HG02840 (cell line): ENCODE measurements around the gene TRAF3.
"Not testable (repeated sequence)": the region's sequence is repeated elsewhere in the genome, so short reads cannot be mapped to it uniquely, and the experiment has no call there.

Experiments
- ATAC-seq: cut with Tn5 transposase; IDR thresholded peaks from one replicate; pipeline ENCODE4 v1.9.1; 2021; ENCODE audit warnings: mild to moderate bottlenecking, moderate library complexity, moderate number of reproducible peaks; ENCODE audit not compliant: unreplicated experiment, low FRiP score

TRAF3 gene

DNA sequence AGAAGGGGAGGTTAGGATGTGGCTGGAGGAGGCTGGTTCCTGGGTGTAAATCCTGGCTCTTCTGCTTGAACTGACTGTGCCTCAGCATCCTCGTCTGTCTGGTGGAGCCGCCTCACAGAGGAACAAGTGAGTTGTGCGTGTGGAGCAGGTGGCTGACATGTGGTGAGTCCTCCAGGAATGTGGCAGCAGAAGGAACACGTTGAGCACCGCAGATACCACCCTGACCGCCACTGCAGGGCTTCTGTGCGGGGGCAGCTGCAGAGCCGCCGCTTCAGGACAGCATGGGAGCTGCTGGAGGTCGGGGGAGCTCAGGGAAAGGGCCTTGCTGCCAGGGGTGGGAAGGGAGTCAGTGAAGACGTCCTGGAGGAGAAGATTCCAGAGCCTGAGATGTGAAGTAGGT, 48.9 kb downstream of the TRAF3 start:
- no peak for ATAC-seq

DNA sequence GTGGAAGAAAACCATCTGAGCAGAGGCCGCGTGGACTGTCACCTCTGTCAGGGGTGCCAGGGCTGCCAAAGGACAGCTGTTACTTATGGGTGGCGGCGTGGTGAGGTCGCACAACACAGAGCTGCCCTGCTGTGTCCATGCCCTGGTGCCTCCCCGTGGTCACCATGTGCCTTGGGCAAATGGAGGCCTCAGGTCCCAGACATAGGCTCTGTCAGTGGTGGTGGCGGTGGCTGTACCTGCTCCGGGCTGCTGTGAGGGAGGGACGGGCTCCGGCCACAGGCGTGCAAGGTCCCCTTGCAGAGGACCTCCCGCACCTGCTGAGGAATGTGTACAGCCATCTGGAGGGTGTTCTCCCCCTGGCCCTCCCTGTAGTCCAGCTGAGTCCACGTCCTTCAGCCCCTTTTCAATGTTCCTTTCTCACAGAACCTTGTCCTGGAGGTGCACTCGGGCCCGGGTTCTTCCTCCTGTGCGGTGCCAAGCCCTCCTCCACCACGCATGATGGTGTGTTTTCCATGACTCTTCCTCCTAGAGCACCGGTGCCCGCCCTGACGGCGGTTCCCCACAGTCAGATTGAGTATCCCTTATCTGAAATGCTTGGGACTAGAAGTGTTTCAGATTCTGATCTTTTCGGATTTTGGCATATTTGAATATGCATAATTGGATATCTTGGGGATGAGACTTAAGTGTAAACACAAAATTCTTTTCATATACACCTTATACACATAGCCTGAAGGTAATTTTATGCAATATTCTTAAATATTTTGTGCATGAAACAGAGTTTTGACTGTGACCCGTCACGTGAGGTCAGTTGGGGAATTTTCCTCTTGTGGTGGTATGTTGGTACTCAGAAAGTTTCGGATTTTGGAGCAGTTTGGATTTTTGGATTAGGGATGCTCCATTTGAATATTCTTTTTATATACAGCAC, 49.8 kb downstream of the TRAF3 start:
- no peak for ATAC-seq

- no peak for ATAC-seq
Observed at GRCh38 chr14:102827716-102828115, 50.5 kb downstream of the TRAF3 start.

- ATAC-seq = no peak
Observed at GRCh38 chr14:102828151-102828550, 50.9 kb downstream of the TRAF3 start.

DNA sequence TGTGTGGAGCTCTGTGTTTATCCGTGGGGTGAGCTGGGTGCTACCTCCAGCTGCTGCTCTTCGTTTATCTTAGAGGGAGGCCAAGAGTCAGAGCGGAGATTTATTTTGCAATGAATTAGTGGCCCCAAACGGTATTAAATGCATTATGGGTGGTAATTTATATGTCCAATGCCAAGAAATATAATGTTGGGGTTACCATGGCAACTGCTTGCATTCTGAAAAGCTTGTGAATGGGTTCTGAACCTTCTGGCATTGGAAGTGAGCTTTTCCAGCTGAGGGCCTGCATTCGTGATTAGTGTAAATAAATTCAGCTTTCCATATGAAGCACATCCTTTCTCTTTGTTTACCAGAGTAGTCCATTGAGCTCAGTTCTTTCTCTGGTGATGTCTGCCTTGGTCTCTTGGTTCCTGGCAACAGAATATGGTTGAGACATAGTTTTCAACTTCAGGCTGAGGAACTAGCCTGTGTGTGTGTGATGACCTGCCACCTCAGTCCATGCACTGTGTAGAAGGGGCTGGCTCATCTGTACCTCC, 51.8 kb downstream of the TRAF3 start:
- no peak for ATAC-seq

DNA sequence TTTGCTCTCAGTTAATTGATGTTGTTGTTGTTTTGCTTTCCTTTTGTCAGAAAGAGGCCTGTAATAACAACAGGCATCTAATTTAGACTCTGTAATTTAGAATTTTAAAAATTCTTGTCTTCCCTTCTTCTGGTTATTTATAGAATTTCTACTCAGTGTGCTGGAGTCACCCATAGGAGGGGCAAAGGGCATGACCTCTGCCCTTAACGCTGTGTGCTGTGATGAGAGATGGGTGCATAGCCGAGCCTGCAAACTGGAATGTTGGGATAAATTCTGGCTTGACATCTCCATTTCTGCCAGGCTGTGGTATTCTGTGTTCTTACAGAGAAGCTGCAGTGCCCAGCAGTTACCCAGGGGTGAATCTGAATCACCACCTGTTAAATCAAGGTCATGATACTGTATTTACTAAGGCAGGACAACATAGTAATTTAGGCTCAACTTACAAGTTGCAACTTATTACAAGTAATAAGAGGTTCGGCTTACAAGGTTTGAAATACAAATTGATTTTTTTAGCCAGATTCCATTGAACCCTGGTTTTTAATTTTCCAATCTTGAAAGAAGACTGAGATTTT, 53.3 kb downstream of the TRAF3 start:
- ATAC-seq = no peak

DNA sequence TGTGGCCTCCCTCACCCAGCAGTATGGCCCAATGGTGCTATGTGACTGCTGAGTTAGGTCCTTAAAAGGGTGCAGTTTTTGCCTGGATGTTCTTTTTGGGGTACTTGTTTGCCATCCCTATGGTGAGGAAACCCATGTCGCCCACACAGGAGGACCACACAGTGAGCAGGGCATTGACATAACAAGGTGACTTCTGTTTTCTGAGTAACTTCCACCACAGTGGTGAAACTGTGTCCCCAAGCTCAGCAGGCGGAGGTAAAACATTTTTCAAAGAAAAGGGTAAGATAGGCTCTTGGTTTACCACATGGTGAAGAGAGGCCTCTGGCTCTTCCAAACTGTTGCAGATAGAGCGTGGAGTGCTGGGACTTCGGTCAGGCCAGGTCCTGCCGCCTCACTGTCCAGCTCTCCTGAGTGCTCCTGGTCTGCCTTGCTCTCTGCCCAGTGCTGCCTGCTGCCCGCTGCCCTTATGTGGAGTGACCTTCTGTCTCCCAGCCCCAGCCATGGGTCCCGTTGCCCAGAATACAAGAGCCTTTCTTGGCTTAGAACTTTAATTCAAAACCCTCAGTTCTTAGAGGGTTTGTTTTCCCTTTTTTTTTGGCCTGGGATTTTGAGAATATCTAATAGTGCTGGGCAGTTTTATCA, 54.0 kb downstream of the TRAF3 start:
- ATAC-seq = no peak

- no peak for ATAC-seq
Observed at GRCh38 chr14:102833341-102833740, 56.1 kb downstream of the TRAF3 start.

- no peak for ATAC-seq
Observed at GRCh38 chr14:102833991-102834390, 56.7 kb downstream of the TRAF3 start.

- no peak for ATAC-seq
Observed at GRCh38 chr14:102835959-102836358, 58.7 kb downstream of the TRAF3 start.

DNA sequence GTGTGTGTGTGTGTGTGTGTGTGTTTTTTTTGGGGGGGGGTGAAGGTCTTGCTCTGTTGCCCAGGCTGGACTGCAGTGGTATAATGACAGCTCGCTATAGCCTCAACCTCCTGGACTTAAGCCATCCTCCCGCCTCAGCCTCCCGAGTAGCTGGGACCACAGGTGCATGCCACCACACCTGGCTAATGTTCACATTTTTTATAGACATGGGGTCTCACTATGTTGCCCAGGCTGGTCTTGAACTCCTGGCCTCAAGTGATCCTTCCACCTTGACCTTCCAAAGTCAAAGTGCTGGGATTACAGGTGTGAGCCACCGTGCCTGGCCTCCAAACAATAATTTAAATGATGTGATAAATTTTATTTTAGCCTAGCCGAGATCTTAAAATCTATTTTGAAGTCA, 59.9 kb downstream of the TRAF3 start:
- not testable (repeated sequence) for ATAC-seq

GRCh38 chr14:102838501-102838900, 61.3 kb downstream of the TRAF3 start:
- ATAC-seq = no peak

DNA sequence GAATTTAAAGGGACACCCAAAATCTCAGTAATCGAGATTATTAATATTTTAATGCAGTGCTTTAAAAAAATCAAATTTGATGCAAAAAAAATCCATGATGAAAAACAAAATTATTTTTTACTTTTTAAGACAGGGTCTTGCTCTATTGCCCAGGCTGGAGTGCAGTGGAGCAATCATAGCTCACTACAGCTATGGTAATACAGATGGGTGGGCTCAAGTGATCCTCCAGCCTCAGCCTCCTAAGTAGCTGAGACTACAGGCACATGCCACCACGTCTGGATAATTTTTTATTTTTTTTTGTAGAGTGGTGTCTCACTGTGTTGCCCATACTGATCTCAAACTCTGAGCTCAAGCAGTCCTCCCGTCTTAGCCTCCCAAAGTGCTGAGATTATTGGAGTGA, 62.9 kb downstream of the TRAF3 start:
- ATAC-seq = no peak

DNA sequence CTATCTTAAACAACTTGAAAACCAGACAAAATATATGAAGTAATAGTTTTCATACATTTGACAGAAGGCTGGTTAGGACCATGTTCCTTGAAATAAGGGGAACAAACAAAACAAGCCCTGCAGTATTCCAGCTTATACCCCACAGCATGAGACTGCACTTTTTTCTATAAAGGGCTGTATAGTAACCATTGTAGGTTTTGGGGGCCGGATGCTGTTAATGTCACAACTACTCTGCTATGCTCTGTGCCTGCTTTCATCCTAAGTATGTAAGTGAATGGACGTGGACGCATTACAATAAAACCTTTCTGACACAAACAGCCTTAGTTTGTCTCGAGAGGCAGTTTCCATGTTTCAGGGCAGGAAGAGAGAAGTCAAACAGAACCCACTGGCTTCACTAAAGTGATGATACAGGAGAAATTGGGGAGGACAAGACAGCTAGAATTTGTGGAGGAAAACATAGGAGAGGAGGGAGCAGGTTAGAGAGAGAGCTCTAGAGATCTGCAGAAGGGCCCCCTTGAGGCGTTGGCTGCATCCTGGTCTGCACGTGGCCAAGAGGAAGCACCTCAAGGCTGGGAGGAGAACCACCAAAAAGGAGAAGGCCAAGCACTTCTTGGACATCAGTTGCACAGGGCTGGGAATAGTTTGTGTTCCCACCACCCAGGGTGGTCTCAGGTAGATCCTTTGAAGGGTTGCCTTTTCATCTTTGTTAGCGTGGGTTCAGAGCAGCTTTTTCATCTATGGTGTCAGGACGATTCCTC, 63.7 kb downstream of the TRAF3 start:
- ATAC-seq = no peak

GRCh38 chr14:102848830-102849525, 71.7 kb downstream of the TRAF3 start:
- no peak for ATAC-seq

DNA sequence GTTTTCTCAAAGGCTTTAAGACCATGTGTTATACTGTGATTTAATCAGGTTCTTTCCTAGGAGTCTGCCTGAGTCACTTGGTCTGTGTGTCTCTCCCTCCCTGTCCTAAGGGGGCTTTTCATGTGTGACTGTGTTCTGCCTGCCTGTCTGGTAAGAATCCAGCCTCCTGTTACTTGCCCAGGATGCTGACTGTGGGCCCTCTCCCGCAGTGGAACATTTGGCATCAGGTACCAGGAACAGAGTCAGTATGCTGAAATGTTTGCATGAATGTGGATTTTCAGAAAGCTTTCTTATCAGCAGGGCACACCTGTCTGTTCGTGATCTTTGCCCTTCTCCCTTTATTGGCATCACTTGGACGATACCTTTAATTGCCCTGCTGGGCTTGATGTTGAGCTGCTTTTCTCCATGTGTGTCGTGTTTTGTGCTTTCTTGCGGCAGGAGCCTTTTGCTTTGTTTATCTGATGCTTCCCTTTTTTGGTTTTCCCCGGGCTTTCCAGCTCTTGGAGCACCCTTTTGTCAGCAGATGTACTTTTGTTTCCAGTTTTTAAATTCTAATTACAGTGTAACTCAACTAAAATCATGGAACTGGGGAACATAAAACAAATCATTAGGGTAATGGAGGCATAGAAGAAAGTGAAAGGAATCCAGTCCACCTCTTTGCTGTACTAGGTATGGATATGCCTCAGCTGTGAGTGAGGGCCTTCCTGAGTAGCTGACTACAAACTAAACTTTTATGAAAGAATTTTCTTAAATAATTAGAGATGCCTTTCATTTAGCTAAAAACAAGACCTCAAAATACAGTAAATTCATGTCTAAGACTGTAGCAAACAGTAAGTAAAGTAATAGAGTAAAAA, 72.5 kb downstream of the TRAF3 start:
- ATAC-seq = no peak

GRCh38 chr14:102853648-102854047, 76.4 kb downstream of the TRAF3 start:
- ATAC-seq = no peak

GRCh38 chr14:102854091-102854703, 76.9 kb downstream of the TRAF3 start:
- no peak for ATAC-seq

DNA sequence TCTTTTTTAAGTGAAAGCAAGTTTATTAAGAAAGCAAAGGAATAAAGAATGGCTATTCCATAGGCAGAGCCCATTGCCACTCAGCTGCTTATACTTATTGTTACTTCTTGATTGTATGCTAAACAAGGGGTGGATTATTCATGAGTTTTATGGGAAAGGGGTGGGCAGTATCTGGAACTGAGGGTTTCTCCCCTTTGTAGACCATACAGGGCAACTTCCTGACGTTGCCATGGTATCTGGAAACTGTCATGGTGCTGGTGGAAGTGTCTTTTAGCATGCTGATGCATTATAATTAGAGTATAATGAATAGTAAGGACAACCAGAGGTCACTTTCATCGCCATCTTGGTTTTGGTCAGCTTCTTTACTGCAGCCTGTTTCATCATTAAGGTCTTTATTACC, 78.9 kb downstream of the TRAF3 start:
- ATAC-seq = no peak
